Measurements from ENCODE around the gene ZP2. TPM values are rescaled to one million over a fixed set of nuclear protein-coding genes. Genes with fewer than 3 reads are reported as not detected.

ZP2 gene
- total RNA-seq, 5 donors from 2014 or later (not counting 1 experiment from before 2014, with no cell fraction given), result not detected

DNA sequence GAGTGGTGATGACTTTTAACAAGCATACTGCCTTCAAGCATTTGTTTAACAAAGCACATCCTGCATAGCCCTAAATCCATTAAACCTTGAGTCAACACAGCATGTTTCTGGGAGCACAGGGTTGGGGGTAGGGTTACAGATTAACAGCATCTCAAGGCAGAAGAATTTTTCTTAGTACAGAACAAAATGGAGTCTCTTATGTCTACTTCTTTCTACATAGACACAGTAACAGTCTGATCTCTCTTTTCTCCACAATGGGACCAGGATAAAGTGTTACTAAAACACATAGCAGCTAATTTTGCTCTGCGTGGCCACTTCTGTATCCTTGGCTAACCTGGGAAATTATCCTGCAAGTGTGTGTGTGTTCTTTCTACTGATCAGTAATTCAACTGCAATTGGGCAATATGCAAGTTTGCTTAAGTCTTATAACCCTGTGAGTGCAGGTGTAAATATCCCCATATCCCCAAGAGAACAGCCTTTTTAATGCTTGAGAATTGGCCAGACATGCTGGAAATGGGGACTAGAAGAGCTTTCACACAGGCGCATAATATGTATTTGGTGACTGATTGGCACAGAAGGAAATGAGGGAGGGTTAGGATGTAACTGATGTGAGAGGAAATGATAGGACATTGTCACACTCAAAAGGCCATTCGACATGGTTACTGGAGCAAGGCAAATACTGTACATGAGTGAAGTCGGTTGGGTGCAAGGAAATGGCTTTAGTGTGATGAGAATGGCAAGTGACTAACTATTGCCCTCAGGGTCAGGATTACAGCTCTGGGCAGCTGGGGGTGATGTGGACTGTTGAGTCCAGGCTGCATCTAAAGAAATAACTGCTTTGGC, 11.3 kb upstream of the ZP2 start:
- no peak overlapping the region for H3K4me3 ChIP-seq (ENCODE audit: control insufficient read depth in 1 of 2, extremely low read depth in 1 of 2, low read length in 1 of 2)
- no peak overlapping the region for H3K27ac Mint-ChIP-seq
- ChIA-PET POLR2A (no interaction called here), CTCF (interaction anchor here in 1 of 2 donors (0.5 kb wide), 1 partner anchor 378 kb away, joined by 3 read pairs; no protein-coding TSS in a partner anchor)
- ATAC-seq (replicated peaks in 1 of 4), result no peak
- no peaks in the 10 kb centered on the region for H3K4me1 ChIP-seq (ENCODE audit: control insufficient read depth in 1 of 2, extremely low read depth in 1 of 2, insufficient read depth in 2 of 2, low read length in 2 of 2)
- 98% methylated on average over 3 of the region's 4 CpGs for WGBS (ENCODE audit: insufficient coverage)
- H3K36me3 ChIP-seq (ENCODE audit: control insufficient read depth in 2 of 2, extremely low read depth in 1 of 2, insufficient read depth in 1 of 2, low read length in 1 of 2), result no peaks in the 10 kb centered on the region
- H3K9me3 Mint-ChIP-seq, result no peaks in the 10 kb centered on the region
- peaks cover 27 to 32% of the 10 kb centered on the region in 2 donors for H3K27me3 Mint-ChIP-seq
- no peaks in the 10 kb centered on the region for H3K36me3 Mint-ChIP-seq
- no peak overlapping the region for H3K27ac ChIP-seq (ENCODE audit: low read length)
- H3K4me1 Mint-ChIP-seq, result peaks cover 0 to 5% (median 0%) of the 10 kb centered on the region in 3 donors
- no peak overlapping the region for H3K4me3 Mint-ChIP-seq
- no peaks in the 10 kb centered on the region for H3K9me3 ChIP-seq
- DNase-seq, result no peak
- peaks cover 7 to 10% of the 10 kb centered on the region in 2 experiments for H3K27me3 ChIP-seq (replicated peaks in 1 of 2; ENCODE audit: control insufficient read depth in 2 of 2, extremely low read depth in 1 of 2, insufficient read depth in 2 of 2, low read length in 1 of 2)

GRCh38 chr16:21219551-21219950, 8.2 kb upstream of the ZP2 start:
- ChIA-PET CTCF (interaction anchor here in 1 of 2 donors (0.7 kb wide), 1 partner anchor 42 kb away, joined by 3 read pairs; no protein-coding TSS in a partner anchor), POLR2A (no interaction called here)
- H3K27ac ChIP-seq (ENCODE audit: low read length), result no peak overlapping the region
- H3K4me1 ChIP-seq (ENCODE audit: control insufficient read depth in 1 of 2, extremely low read depth in 1 of 2, insufficient read depth in 2 of 2, low read length in 2 of 2), result no peaks in the 10 kb centered on the region
- peaks cover 0 to under 1% (median 0%) of the 10 kb centered on the region in 3 donors for H3K4me1 Mint-ChIP-seq
- peaks cover 6 to 10% of the 10 kb centered on the region in 2 experiments for H3K27me3 ChIP-seq (replicated peaks in 1 of 2; ENCODE audit: control insufficient read depth in 2 of 2, extremely low read depth in 1 of 2, insufficient read depth in 2 of 2, low read length in 1 of 2)
- no peak overlapping the region for H3K27ac Mint-ChIP-seq
- H3K4me3 ChIP-seq (ENCODE audit: control insufficient read depth in 1 of 2, extremely low read depth in 1 of 2, low read length in 1 of 2), result no peak overlapping the region
- no peaks in the 10 kb centered on the region for H3K36me3 ChIP-seq (ENCODE audit: control insufficient read depth in 2 of 2, extremely low read depth in 1 of 2, insufficient read depth in 1 of 2, low read length in 1 of 2)
- H3K9me3 Mint-ChIP-seq, result no peaks in the 10 kb centered on the region
- H3K9me3 ChIP-seq, result no peaks in the 10 kb centered on the region
- ATAC-seq (replicated peaks in 1 of 4), result no peak
- H3K36me3 Mint-ChIP-seq, result no peaks in the 10 kb centered on the region
- no peak overlapping the region for H3K4me3 Mint-ChIP-seq
- no CpG with 5 or more reads among the region's 2 CpGs for WGBS (ENCODE audit: insufficient coverage)
- DNase-seq, result no peak
- H3K27me3 Mint-ChIP-seq, result peaks cover 27 to 28% of the 10 kb centered on the region in 2 donors

GRCh38 chr16:21218153-21218552, 6.8 kb upstream of the ZP2 start:
- Histone ChIP-seq H3K27me3 (replicated peaks in 1 of 2; ENCODE audit: control insufficient read depth in 2 of 2, extremely low read depth in 1 of 2, insufficient read depth in 2 of 2, low read length in 1 of 2) (peaks cover 6 to 9% of the 10 kb centered on the region in 2 experiments), H3K27ac (ENCODE audit: low read length) (no peak overlapping the region), H3K36me3 (ENCODE audit: control insufficient read depth in 2 of 2, extremely low read depth in 1 of 2, insufficient read depth in 1 of 2, low read length in 1 of 2) (no peaks in the 10 kb centered on the region), H3K9me3 (no peaks in the 10 kb centered on the region), H3K4me3 (ENCODE audit: control insufficient read depth in 1 of 2, extremely low read depth in 1 of 2, low read length in 1 of 2) (no peak overlapping the region), H3K4me1 (ENCODE audit: control insufficient read depth in 1 of 2, extremely low read depth in 1 of 2, insufficient read depth in 2 of 2, low read length in 2 of 2) (no peaks in the 10 kb centered on the region)
- ATAC-seq (replicated peaks in 1 of 4), result no peak
- H3K9me3 Mint-ChIP-seq, result no peaks in the 10 kb centered on the region
- ChIA-PET POLR2A (no interaction called here), CTCF (no interaction called here)
- no peaks in the 10 kb centered on the region for H3K36me3 Mint-ChIP-seq
- peaks cover 22 to 23% of the 10 kb centered on the region in 2 donors for H3K27me3 Mint-ChIP-seq
- WGBS (ENCODE audit: insufficient coverage), result 90% methylated on average over 2 of the region's 7 CpGs
- H3K27ac Mint-ChIP-seq, result no peak overlapping the region
- no peak overlapping the region for H3K4me3 Mint-ChIP-seq
- no peak for DNase-seq
- H3K4me1 Mint-ChIP-seq, result no peaks in the 10 kb centered on the region

DNA sequence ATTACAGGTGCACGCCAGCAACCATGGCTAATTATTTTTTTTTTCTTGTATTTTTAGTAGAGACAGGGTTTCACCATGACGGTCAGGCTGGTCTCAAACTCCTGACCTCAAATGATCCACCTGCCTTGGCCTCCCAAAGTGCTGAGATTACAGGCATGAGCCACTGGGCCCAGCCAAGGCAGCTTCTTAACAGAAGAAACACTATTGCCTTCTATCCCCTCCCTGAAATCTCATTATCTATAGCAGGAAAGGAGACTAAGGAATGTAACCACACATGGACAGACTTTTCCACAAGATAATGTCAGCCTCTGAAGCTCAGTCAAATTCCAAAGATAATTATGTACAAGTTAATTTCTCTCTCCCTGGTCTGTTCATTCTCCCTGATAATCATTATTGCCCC, 5.7 kb upstream of the ZP2 start:
- Mint-ChIP-seq H3K36me3 (no peaks in the 10 kb centered on the region), H3K27ac (no peak overlapping the region), H3K4me3 (no peak overlapping the region), H3K4me1 (no peaks in the 10 kb centered on the region), H3K27me3 (peaks cover 19 to 20% of the 10 kb centered on the region in 2 donors), H3K9me3 (no peaks in the 10 kb centered on the region)
- ATAC-seq (replicated peaks in 1 of 4) (no peak), DNase-seq (no peak)
- 67% methylated on average over 1 of the region's 2 CpGs for whole genome bisulfite sequencing (ENCODE audit: insufficient coverage)
- CTCF ChIA-PET, result no interaction called here
- Histone ChIP-seq H3K36me3 (ENCODE audit: control insufficient read depth in 2 of 2, extremely low read depth in 1 of 2, insufficient read depth in 1 of 2, low read length in 1 of 2) (no peaks in the 10 kb centered on the region), H3K27me3 (replicated peaks in 1 of 2; ENCODE audit: control insufficient read depth in 2 of 2, extremely low read depth in 1 of 2, insufficient read depth in 2 of 2, low read length in 1 of 2) (peaks cover 2 to 7% of the 10 kb centered on the region in 2 experiments), H3K27ac (ENCODE audit: low read length) (no peak overlapping the region), H3K4me3 (ENCODE audit: control insufficient read depth in 1 of 2, extremely low read depth in 1 of 2, low read length in 1 of 2) (no peak overlapping the region), H3K4me1 (ENCODE audit: control insufficient read depth in 1 of 2, extremely low read depth in 1 of 2, insufficient read depth in 2 of 2, low read length in 2 of 2) (no peaks in the 10 kb centered on the region), H3K9me3 (no peaks in the 10 kb centered on the region)
- POLR2A ChIA-PET, result no interaction called here

GRCh38 chr16:21214086-21214485, 2.7 kb upstream of the ZP2 start:
- CTCF ChIA-PET, result interaction anchor here in 1 of 2 donors (0.6 to 0.7 kb wide), 2 partner anchors 29 to 1367 kb away, joined by 3 to 12 read pairs; no protein-coding TSS in a partner anchor
- no peak overlapping the region for H3K4me3 Mint-ChIP-seq
- ATAC-seq (replicated peaks in 1 of 4), result no peak
- H3K27ac ChIP-seq (ENCODE audit: low read length), result no peak overlapping the region
- H3K27me3 Mint-ChIP-seq, result peaks cover 23 to 27% of the 10 kb centered on the region in 2 donors
- no peaks in the 10 kb centered on the region for H3K36me3 ChIP-seq (ENCODE audit: control insufficient read depth in 2 of 2, extremely low read depth in 1 of 2, insufficient read depth in 1 of 2, low read length in 1 of 2)
- H3K4me1 ChIP-seq (ENCODE audit: control insufficient read depth in 1 of 2, extremely low read depth in 1 of 2, insufficient read depth in 2 of 2, low read length in 2 of 2), result no peaks in the 10 kb centered on the region
- H3K4me3 ChIP-seq (ENCODE audit: control insufficient read depth in 1 of 2, extremely low read depth in 1 of 2, low read length in 1 of 2), result no peak overlapping the region
- no peak overlapping the region for H3K27ac Mint-ChIP-seq
- POLR2A ChIA-PET, result no interaction called here
- peaks cover 3 to 11% of the 10 kb centered on the region in 2 experiments for H3K27me3 ChIP-seq (replicated peaks in 1 of 2; ENCODE audit: control insufficient read depth in 2 of 2, extremely low read depth in 1 of 2, insufficient read depth in 2 of 2, low read length in 1 of 2)
- no peaks in the 10 kb centered on the region for H3K9me3 ChIP-seq
- 52% methylated on average over 2 of the region's 4 CpGs for WGBS (ENCODE audit: insufficient coverage)
- H3K36me3 Mint-ChIP-seq, result no peaks in the 10 kb centered on the region
- H3K4me1 Mint-ChIP-seq, result no peaks in the 10 kb centered on the region
- DNase-seq, result no peak
- no peaks in the 10 kb centered on the region for H3K9me3 Mint-ChIP-seq

- H3K4me3 ChIP-seq (ENCODE audit: control insufficient read depth in 1 of 2, extremely low read depth in 1 of 2, low read length in 1 of 2), result no peak overlapping the region
- ChIA-PET POLR2A (no interaction called here), CTCF (no interaction called here)
- no peaks in the 10 kb centered on the region for H3K4me1 ChIP-seq (ENCODE audit: control insufficient read depth in 1 of 2, extremely low read depth in 1 of 2, insufficient read depth in 2 of 2, low read length in 2 of 2)
- Mint-ChIP-seq H3K27me3 (peaks cover 16 to 21% of the 10 kb centered on the region in 2 donors), H3K9me3 (no peaks in the 10 kb centered on the region), H3K4me1 (no peaks in the 10 kb centered on the region), H3K27ac (no peak overlapping the region), H3K4me3 (no peak overlapping the region), H3K36me3 (no peaks in the 10 kb centered on the region)
- no peak for ATAC-seq (replicated peaks in 1 of 4)
- 52% methylated on average over 2 of the region's 2 CpGs for WGBS (ENCODE audit: insufficient coverage)
- no peak for DNase-seq
- no peaks in the 10 kb centered on the region for H3K36me3 ChIP-seq (ENCODE audit: control insufficient read depth in 2 of 2, extremely low read depth in 1 of 2, insufficient read depth in 1 of 2, low read length in 1 of 2)
- no peak overlapping the region for H3K27ac ChIP-seq (ENCODE audit: low read length)
- H3K9me3 ChIP-seq, result no peaks in the 10 kb centered on the region
- H3K27me3 ChIP-seq (replicated peaks in 1 of 2; ENCODE audit: control insufficient read depth in 2 of 2, extremely low read depth in 1 of 2, insufficient read depth in 2 of 2, low read length in 1 of 2), result peaks cover 3 to 10% of the 10 kb centered on the region in 2 experiments
Measured at GRCh38 chr16:21208446-21209230, 2.7 kb downstream of the ZP2 start.

Measured in T-cell (primary cell).